HG03378 (cell line): ENCODE results near the gene NSUN6.

Source experiments
- ATAC-seq: cut with Tn5 transposase; IDR thresholded peaks from one replicate; pipeline ENCODE4 v1.9.1; 2021; ENCODE audit warnings: mild to moderate bottlenecking, moderate library complexity; ENCODE audit not compliant: unreplicated experiment

The NSUN6 gene

GRCh38 chr10:18505456-18506118 is 145.8 kb downstream of the NSUN6 start:
- ATAC-seq: no peak

- ATAC-seq: no peak
Measured at GRCh38 chr10:18504161-18504560, 147.2 kb downstream of the NSUN6 start.

GRCh38 chr10:18501629-18502028 is 149.8 kb downstream of the NSUN6 start:
- no peak for ATAC-seq

- ATAC-seq: peak; percentile 84
Measured at GRCh38 chr10:18501198-18501597, 150.2 kb downstream of the NSUN6 start.

DNA sequence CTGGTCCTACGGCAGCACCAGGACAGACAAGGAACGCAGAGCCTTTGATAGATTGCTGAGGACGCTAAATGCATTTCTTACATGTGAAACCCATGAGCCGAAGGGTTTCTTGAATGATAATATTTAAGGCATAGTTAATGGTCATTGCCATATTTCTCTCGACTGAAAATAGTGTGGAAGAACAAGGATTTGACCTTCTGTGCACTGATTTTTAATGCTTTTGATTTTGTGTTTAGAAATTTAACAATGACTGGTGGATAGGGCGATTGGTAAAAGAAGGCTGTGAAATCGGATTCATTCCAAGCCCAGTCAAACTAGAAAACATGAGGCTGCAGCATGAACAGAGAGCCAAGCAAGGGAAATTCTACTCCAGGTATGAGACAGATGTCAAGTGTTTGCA is 150.8 kb downstream of the NSUN6 start:
- ATAC-seq: no peak

DNA sequence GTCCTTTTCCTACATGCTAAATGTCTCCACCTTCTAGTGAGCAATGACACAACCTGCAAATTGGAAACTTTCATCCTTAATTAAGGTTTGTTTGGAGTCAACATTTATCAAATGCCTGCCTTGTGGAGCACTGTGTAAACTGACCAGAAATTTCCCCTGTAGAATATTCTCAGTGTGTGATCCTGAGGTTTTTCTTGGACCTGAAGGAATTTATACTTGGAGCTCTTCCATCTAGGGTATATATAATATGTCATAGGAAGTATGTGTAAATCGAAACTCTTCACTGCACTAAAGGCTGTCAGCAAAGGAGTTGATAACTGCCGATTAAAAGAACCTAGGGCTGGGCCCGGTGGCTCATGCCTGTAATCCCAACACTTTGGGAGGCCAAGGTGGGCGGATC is 152.4 kb downstream of the NSUN6 start:
- no peak for ATAC-seq

GRCh38 chr10:18497806-18498369 is 153.5 kb downstream of the NSUN6 start:
- ATAC-seq: no peak
